GM12878 (cell line): ENCODE data around the gene SMTNL2. TPM values are rescaled to one million over a fixed set of nuclear protein-coding genes. Genes with fewer than 3 reads are reported as not detected.
A peak's percentile ranks its signal among the peaks of the same experiment; 100 is the strongest.

Source experiments
- ATAC-seq: fragments of 200-7000 bp; cut with Tn5 transposase; 3 replicates; pipeline ENCODE4 v1.9.1; 2020; ENCODE audit warnings: mild to moderate bottlenecking, moderate library complexity
- BruUV-seq: library from RNA; stranded (reverse); fragments of 400-500 nt; replicated peaks from 2 replicates; lab custom pipeline; 2021; lab: Mats Ljungman, UMichigan
- CTCF ChIA-PET: fragments of 300-600 bp; sonication (Branson Sonifier 250); formaldehyde crosslinking; extraction: SDS; loops from one replicate; lab custom pipeline; 2021; ENCODE audit warnings: inconsistent platforms; lab: Yijun Ruan, JAX
- POLR2A ChIA-PET: fragments of 350-600 bp; formaldehyde crosslinking; extraction: SDS; loops from one replicate; lab custom pipeline; 2021; ENCODE audit warnings: inconsistent platforms; lab: Charles Lee
- RAD21 ChIA-PET: fragments of 300-600 bp; sonication (Branson Sonifier 250); formaldehyde crosslinking; loops from one replicate; lab custom pipeline; 2023; ENCODE audit warnings: antibody characterized with exemption; ENCODE audit not compliant: unreplicated experiment; lab: Charles Lee
- SMC1A ChIA-PET: fragments of 300-600 bp; sonication (Branson Sonifier 250); formaldehyde crosslinking; loops from one replicate; lab custom pipeline; 2023; ENCODE audit not compliant: unreplicated experiment, uncharacterized antibody; lab: Charles Lee
- DNase-seq: peaks from one replicate; pipeline ENCODE4 v3.0.0-alpha.2; 2011; ENCODE audit warnings: low read depth, low spot score
- FAIRE-seq: peaks from 3 replicates; lab custom pipeline; 2011; peaks lifted over from hg19 to GRCh38; lab: Jason Lieb, UNC
- H2AFZ ChIP-seq: 2 replicates; pipeline ENCODE4 v1.6.0; 2011; ENCODE audit warnings: low read depth, low read length, control low read depth; ENCODE audit not compliant: control insufficient read depth
- H3K27ac ChIP-seq: 2 replicates; pipeline ENCODE4 v1.5.1; 2011; ENCODE audit warnings: control low read depth; ENCODE audit not compliant: control insufficient read depth, insufficient read depth
- H3K27me3 ChIP-seq, 2 experiments: replicated peaks in 1 of 2; 2 replicates each; pipeline versions ENCODE4 v1.6.0 to v1.6.1; 2011; ENCODE audit warnings: low read length in 1 of 2; ENCODE audit not compliant: control insufficient read depth in 2 of 2, insufficient read depth in 2 of 2
- H3K36me3 ChIP-seq, 2 experiments: 2 replicates each; pipeline ENCODE4 v1.5.1; 2011; ENCODE audit warnings: low read length in 1 of 2; ENCODE audit not compliant: control insufficient read depth in 2 of 2, insufficient read depth in 2 of 2
- H3K4me1 ChIP-seq: 2 replicates; pipeline ENCODE4 v1.6.1; 2011; ENCODE audit warnings: mild to moderate bottlenecking, low read length, moderate library complexity, mixed read lengths; ENCODE audit not compliant: control insufficient read depth, insufficient read depth
- H3K4me2 ChIP-seq: 2 replicates; pipeline ENCODE4 v1.6.0; 2011; ENCODE audit warnings: control low read depth; ENCODE audit not compliant: control insufficient read depth, insufficient read depth
- H3K4me3 ChIP-seq: fragments of 200-600 bp; sonication (generic); 2 replicates; pipeline ENCODE4 v1.5.1; 2016
- H3K79me2 ChIP-seq: 2 replicates; pipeline ENCODE4 v1.6.0; 2011; ENCODE audit warnings: low read length; ENCODE audit not compliant: control insufficient read depth, insufficient read depth
- H3K9ac ChIP-seq: 2 replicates; pipeline ENCODE4 v1.8.0; 2011; ENCODE audit warnings: low read length, control low read depth, mixed read lengths; ENCODE audit not compliant: control insufficient read depth, insufficient read depth
- H3K9me3 ChIP-seq: replicated peaks from 3 replicates; pipeline ENCODE4 v1.5.1; 2011; ENCODE audit warnings: mild to moderate bottlenecking, low read length; ENCODE audit not compliant: control insufficient read depth, insufficient read depth
- H4K20me1 ChIP-seq: 2 replicates; pipeline ENCODE4 v1.6.0; 2011; ENCODE audit not compliant: control insufficient read depth, insufficient read depth
- BCL11A ChIP-seq: IDR thresholded peaks from 2 replicates; pipeline ENCODE4 v1.6.1; 2011; ENCODE audit warnings: low read depth, low read length
- CHD1 ChIP-seq: IDR thresholded peaks from 2 replicates; pipeline ENCODE4 v1.6.1; 2012; ENCODE audit warnings: low read depth, low read length, improper control_type of control experiment
- CHD2 ChIP-seq: IDR thresholded peaks from 2 replicates; pipeline ENCODE4 v1.6.1; 2011; ENCODE audit warnings: low read depth, low read length, improper control_type of control experiment, borderline replicate concordance
- EED ChIP-seq: sonication (generic); IDR thresholded peaks from 2 replicates; pipeline ENCODE4 v1.6.1; 2016; ENCODE audit warnings: antibody characterized with exemption, low read depth
- GATAD2B ChIP-seq: fragments of 450-650 bp; conservative IDR thresholded peaks from 2 replicates; pipeline ENCODE4 v1.6.1; 2017; ENCODE audit warnings: low read depth, mild to moderate bottlenecking, moderate library complexity
- HCFC1 ChIP-seq: fragments of 150-350 bp; IDR thresholded peaks from 2 replicates; pipeline ENCODE4 v1.6.1; 2014; ENCODE audit warnings: low read length
- HDGF ChIP-seq: fragments of 450-650 bp; IDR thresholded peaks from 2 replicates; pipeline ENCODE4 v1.6.1; 2016; ENCODE audit warnings: antibody characterized with exemption
- MXI1 ChIP-seq: fragments of 150-350 bp; IDR thresholded peaks from 2 replicates; pipeline ENCODE4 v1.6.1; 2011; ENCODE audit warnings: low read depth, mild to moderate bottlenecking, inconsistent platforms, low read length, improper control_type of control experiment
- NFYA ChIP-seq: IDR thresholded peaks from 2 replicates; pipeline ENCODE4 v1.6.1; 2011; ENCODE audit warnings: low read depth, mild to moderate bottlenecking, low read length, improper control_type of control experiment, borderline replicate concordance
- PKNOX1 ChIP-seq: fragments of 450-650 bp; IDR thresholded peaks from 2 replicates; pipeline ENCODE4 v1.6.1; 2016; ENCODE audit warnings: mild to moderate bottlenecking
- PML ChIP-seq: IDR thresholded peaks from 2 replicates; pipeline ENCODE4 v1.6.1; 2012; ENCODE audit warnings: low read length, inconsistent platforms
- POLR2AphosphoS2 ChIP-seq: IDR thresholded peaks from 2 replicates; pipeline ENCODE4 v1.6.1; 2011; ENCODE audit warnings: low read depth, mild to moderate bottlenecking, low read length, improper control_type of control experiment, moderate library complexity
- RAD51 ChIP-seq: fragments of 450-650 bp; IDR thresholded peaks from 2 replicates; pipeline ENCODE4 v1.6.1; 2016; ENCODE audit warnings: moderate library complexity, mild to moderate bottlenecking, inconsistent platforms
- SMAD5 ChIP-seq: IDR thresholded peaks from 2 replicates; pipeline ENCODE4 v1.6.1; 2016; ENCODE audit warnings: antibody characterized with exemption, low read depth
- STAT1 ChIP-seq: fragments of 450-650 bp; conservative IDR thresholded peaks from 2 replicates; pipeline ENCODE4 v1.6.1; 2014; ENCODE audit warnings: antibody characterized with exemption, mild to moderate bottlenecking
- SUZ12 ChIP-seq: fragments of 200-600 bp; sonication (generic); IDR thresholded peaks from one replicate; pipeline ENCODE4 v1.6.1; 2018; ENCODE audit warnings: antibody characterized with exemption, mild to moderate bottlenecking; ENCODE audit not compliant: unreplicated experiment
- TARDBP ChIP-seq: IDR thresholded peaks from 2 replicates; pipeline ENCODE4 v1.6.1; 2016; ENCODE audit warnings: borderline replicate concordance
- YY1 ChIP-seq: IDR thresholded peaks from 2 replicates; pipeline ENCODE4 v1.6.1; 2011; ENCODE audit warnings: low read depth, mild to moderate bottlenecking, low read length
- WGBS: methylation state at CpG from one replicate; pipeline ENCODE4 v1.1.6; 2016; ENCODE audit warnings: low lambda C conversion rate; ENCODE audit not compliant: insufficient replicate concordance, insufficient coverage; ENCODE audit errors: missing lambda C conversion rate; 5-methylcytosine and 5-hydroxymethylcytosine counted together
- in situ Hi-C: fragments of 300-500 bp; cut with MboI; formaldehyde crosslinking; loops from 9 replicates; pipeline ENCODE4 v1.14.3; 2018; ENCODE audit warnings: mixed read lengths
- intact Hi-C: fragments of 100-400 bp; cut with micrococcal nuclease; formaldehyde crosslinking; loops from one replicate; pipeline ENCODE4 v1.14.2; 2022; ENCODE audit not compliant: unreplicated experiment
- polyA plus RNA-seq, 11 experiments: library from polyadenylated mRNA; depleted of rRNA in 4 of 11; unstranded in 6 of 11; stranded (reverse) in 5 of 11; fragments of >200 nt; fragmentation: Nextera tagmentation in 4 of 11; fragmentation: Illumina TruSeq in 1 of 11; extraction: Ambion mirVana in 4 of 11; extraction: Trizol in 1 of 11; gene quantifications; 1 replicate in 1 of 11; 2 replicates in 10 of 11; pipeline versions ENCODE4 v1.2.1 to v1.2.3, GENCODE V29; 2011 to 2016; ENCODE audit warnings: inconsistent platforms in 2 of 11, missing spikeins in 2 of 11, low read depth in 1 of 11
- total RNA-seq, 4 experiments: library from RNA; depleted of rRNA in 3 of 4; stranded (reverse); fragments of >200 nt in 3 of 4; fragmentation: Illumina TruSeq in 1 of 4; extraction: Trizol in 1 of 4; gene quantifications; 2 replicates each; pipeline versions ENCODE4 v1.2.1 to v1.2.3, GENCODE V29; 2013 to 2021
- TF ChIP-seq, protein P1 (sequence below): fragments of 450-650 bp; IDR thresholded peaks from 2 replicates; pipeline ENCODE4 v1.6.1; 2017; ENCODE audit warnings: borderline replicate concordance

SMTNL2 gene
- total and polyA plus RNA-seq, 10 of the 15 experiments (the other 5 are each of a cell fraction or from before 2014, with no cell fraction given), result not detected

GRCh38 chr17:4554441-4554996, 29.8 kb upstream of the SMTNL2 start (continued):
- TF ChIP-seq CHD2 (no peak), SUZ12 (no peak), POLR2AphosphoS2 (no peak), PML (no peak), SMAD5 (no peak), HDGF (no peak), MXI1 (no peak), BCL11A (no peak)

DNA sequence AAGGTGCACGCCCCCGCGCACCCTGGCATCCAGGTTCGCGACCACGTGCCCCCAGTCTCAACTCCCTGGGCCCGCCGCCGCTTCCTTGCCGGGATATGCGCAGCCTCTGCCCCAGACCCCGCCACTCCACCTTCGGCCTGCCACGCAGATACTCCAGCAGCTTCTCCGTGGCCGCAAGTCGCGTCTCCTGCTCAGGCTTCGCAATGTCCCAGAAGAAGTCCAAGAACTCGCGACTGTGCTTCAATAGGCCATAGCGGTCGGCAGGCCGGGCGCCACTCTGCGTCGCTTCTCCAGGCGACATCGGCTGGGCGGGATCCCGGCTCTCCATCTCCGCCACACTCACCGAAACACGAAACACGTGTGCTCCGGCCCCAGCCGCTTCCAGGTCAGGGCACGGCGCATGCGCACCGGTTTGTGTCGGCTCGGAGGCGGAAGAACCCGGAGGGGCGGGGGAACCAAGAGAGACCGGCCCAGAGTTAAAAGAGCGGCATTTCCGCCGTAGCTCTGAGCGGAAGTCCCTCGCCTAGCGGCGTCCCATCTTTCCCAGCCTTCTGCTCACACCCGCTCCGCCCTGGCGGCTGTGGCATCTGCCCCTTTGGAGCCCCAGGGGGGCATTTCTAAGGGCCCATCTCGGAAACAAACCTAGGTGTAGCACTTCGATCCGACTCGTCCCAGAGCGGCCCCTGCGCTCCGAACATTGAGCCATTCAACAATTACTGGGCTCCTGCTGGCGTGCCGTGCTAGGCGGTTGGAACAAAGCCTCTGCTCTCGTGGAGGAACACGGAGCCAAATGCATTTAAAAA, 29.1 kb upstream of the SMTNL2 start, which contains the start of gene MYBBP1A:
Gene MYBBP1A (minus strand): TSS at position 388 of the 803 bp plus-strand sequence. CDS start 60 bp downstream, at position 328.
- Histone ChIP-seq H4K20me1 (no peaks in the 10 kb centered on the region), H3K9ac (peak within 1 kb of the TSS; percentile 90), H3K9me3 (no peaks in the 10 kb centered on the region), H3K36me3 (peaks cover 11 to 28% of the 10 kb centered on the region in 2 experiments), H2AFZ (peak within 1 kb of the TSS; percentile 92), H3K27me3 (no peaks in the 10 kb centered on the region), H3K79me2 (peaks cover 27% of the 10 kb centered on the region), H3K4me2 (peak within 1 kb of the TSS; percentile 90), H3K4me3 (peak within 1 kb of the TSS; percentile 96), H3K27ac (peak within 1 kb of the TSS; percentile 87), H3K4me1 (peaks cover 21% of the 10 kb centered on the region)
- POLR2A ChIA-PET, result interaction anchor here (0.7 to 1.3 kb wide), 2 partner anchors 8 to 12 kb away, joined by 3 to 4 read pairs; no protein-coding TSS in a partner anchor
- SMC1A ChIA-PET, result interaction anchor here (1.3 kb wide), 1 partner anchor 32 kb away, joined by 4 read pairs; no protein-coding TSS in a partner anchor
- in situ Hi-C loops (no loop called here), intact Hi-C loops (no loop called here)
- peak; percentile 83 for DNase-seq
- ATAC-seq, result peak; percentile 93
- FAIRE-seq, result peak; percentile 98
- TSS peak; percentile 63 for BruUV-seq
- RAD21 ChIA-PET, result interaction anchor here (0.7 to 1.6 kb wide), 3 partner anchors 8 to 385 kb away, joined by 3 to 4 read pairs (median 3); partner anchors contain the start of genes RNF167 and SLC25A11
- WGBS, result under 1% methylated on average over 63 of the region's 69 CpGs
- CTCF ChIA-PET, result interaction anchor here (0.8 to 5.8 kb wide), 4 partner anchors 12 to 142 kb away, joined by 3 to 60 read pairs (median 6); no protein-coding TSS in a partner anchor
- TF ChIP-seq PKNOX1 (no peak), NFYA (no peak), EED (no peak), HCFC1 (peak; percentile 46; the same call in 1 of the 2 replicates), TARDBP (no peak), GATAD2B (peak; percentile 46; the same call in 1 of the 2 replicates), SUZ12 (no peak), CHD1 (no peak), RAD51 (peak; percentile 61), YY1 (peak; percentile 61), STAT1 (peak; percentile 18; the same call in 1 of the 2 replicates)
- TF ChIP-seq, protein P1, sequence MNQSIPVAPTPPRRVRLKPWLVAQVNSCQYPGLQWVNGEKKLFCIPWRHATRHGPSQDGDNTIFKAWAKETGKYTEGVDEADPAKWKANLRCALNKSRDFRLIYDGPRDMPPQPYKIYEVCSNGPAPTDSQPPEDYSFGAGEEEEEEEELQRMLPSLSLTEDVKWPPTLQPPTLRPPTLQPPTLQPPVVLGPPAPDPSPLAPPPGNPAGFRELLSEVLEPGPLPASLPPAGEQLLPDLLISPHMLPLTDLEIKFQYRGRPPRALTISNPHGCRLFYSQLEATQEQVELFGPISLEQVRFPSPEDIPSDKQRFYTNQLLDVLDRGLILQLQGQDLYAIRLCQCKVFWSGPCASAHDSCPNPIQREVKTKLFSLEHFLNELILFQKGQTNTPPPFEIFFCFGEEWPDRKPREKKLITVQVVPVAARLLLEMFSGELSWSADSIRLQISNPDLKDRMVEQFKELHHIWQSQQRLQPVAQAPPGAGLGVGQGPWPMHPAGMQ, result no peak
